NCI-H226 (cell line): Measurements from ENCODE around the gene TTC28.
"Not testable (repeated sequence)": the region's sequence is repeated elsewhere in the genome, so short reads cannot be mapped to it uniquely, and the experiment has no call there.

Experiments
- DNase-seq: peaks from one replicate; pipeline ENCODE4 v3.0.0-alpha.2; 2015

Gene TTC28

GRCh38 chr22:28553108-28553866 lies 126.4 kb downstream of the TTC28 start:
- DNase-seq: not testable (repeated sequence)

- no peak for DNase-seq
Observed at GRCh38 chr22:28548406-28548805, 131.2 kb downstream of the TTC28 start.

GRCh38 chr22:28547132-28547842 lies 132.4 kb downstream of the TTC28 start:
- DNase-seq: peak; percentile 34

GRCh38 chr22:28544431-28544868 lies 135.2 kb downstream of the TTC28 start:
- DNase-seq: peak; percentile 46

GRCh38 chr22:28542980-28543621 lies 136.5 kb downstream of the TTC28 start:
- DNase-seq: no peak

- no peak for DNase-seq
Observed at GRCh38 chr22:28541137-28541536, 138.5 kb downstream of the TTC28 start.

- DNase-seq: no peak
Observed at GRCh38 chr22:28538922-28539321, 140.7 kb downstream of the TTC28 start.

GRCh38 chr22:28530565-28530964 lies 149.1 kb downstream of the TTC28 start:
- not testable (repeated sequence) for DNase-seq

- DNase-seq: not testable (repeated sequence)
Observed at GRCh38 chr22:28529144-28529543, 150.5 kb downstream of the TTC28 start.

- DNase-seq: no peak
Observed at GRCh38 chr22:28521451-28521850, 158.2 kb downstream of the TTC28 start.

- no peak for DNase-seq
Observed at GRCh38 chr22:28514321-28514821, 165.3 kb downstream of the TTC28 start.

GRCh38 chr22:28512387-28512786 lies 167.3 kb downstream of the TTC28 start:
- not testable (repeated sequence) for DNase-seq

- DNase-seq: no peak
Observed at GRCh38 chr22:28507896-28508295, 171.7 kb downstream of the TTC28 start.

- DNase-seq: no peak
Observed at GRCh38 chr22:28506150-28506535, 173.5 kb downstream of the TTC28 start.

GRCh38 chr22:28505416-28506149 lies 174.1 kb downstream of the TTC28 start:
- no peak for DNase-seq

GRCh38 chr22:28500006-28500405 lies 179.6 kb downstream of the TTC28 start:
- DNase-seq: no peak

GRCh38 chr22:28498044-28498443 lies 181.6 kb downstream of the TTC28 start:
- DNase-seq: no peak

- DNase-seq: no peak
Observed at GRCh38 chr22:28497188-28497587, 182.5 kb downstream of the TTC28 start.

- not testable (repeated sequence) for DNase-seq
Observed at GRCh38 chr22:28491289-28491688, 188.4 kb downstream of the TTC28 start.

- DNase-seq: no peak
Observed at GRCh38 chr22:28488825-28489224, 190.8 kb downstream of the TTC28 start.

GRCh38 chr22:28484662-28485061 lies 195.0 kb downstream of the TTC28 start:
- DNase-seq: no peak

- no peak for DNase-seq
Observed at GRCh38 chr22:28481725-28482124, 197.9 kb downstream of the TTC28 start.
